Measurements from ENCODE around the gene COPS9.

The COPS9 gene

GRCh38 chr2:240168041-240168440, 31.9 kb upstream of the COPS9 start:
- Histone ChIP-seq H3K4me3 (ENCODE audit: low read depth, low read length) (no peak overlapping the region), H3K27ac (no peak overlapping the region), H3K36me3 (no peaks in the 10 kb centered on the region), H3K27me3 (ENCODE audit: insufficient read depth, low read depth, severe bottlenecking) (no peaks in the 10 kb centered on the region), H3K9me3 (ENCODE audit: severe bottlenecking) (no peaks in the 10 kb centered on the region)
- no peak for TF ChIP-seq CTCF (IDR thresholded peaks at IDR 0.05; ENCODE audit: low read depth, low read length)
- no peak for DNase-seq

GRCh38 chr2:240167588-240167880, 31.4 kb upstream of the COPS9 start:
- no peaks in the 10 kb centered on the region for H3K9me3 ChIP-seq (ENCODE audit: severe bottlenecking)
- no peak overlapping the region for H3K4me3 ChIP-seq (ENCODE audit: low read depth, low read length)
- DNase-seq, result no peak
- no peak overlapping the region for H3K27ac ChIP-seq
- no peaks in the 10 kb centered on the region for H3K27me3 ChIP-seq (ENCODE audit: insufficient read depth, low read depth, severe bottlenecking)
- H3K36me3 ChIP-seq, result no peaks in the 10 kb centered on the region
- TF ChIP-seq CTCF (IDR thresholded peaks at IDR 0.05; ENCODE audit: low read depth, low read length), result no peak

GRCh38 chr2:240166761-240167587, 30.9 kb upstream of the COPS9 start:
- Histone ChIP-seq H3K4me3 (ENCODE audit: low read depth, low read length) (no peak overlapping the region), H3K9me3 (ENCODE audit: severe bottlenecking) (no peaks in the 10 kb centered on the region), H3K36me3 (no peaks in the 10 kb centered on the region), H3K27ac (no peak overlapping the region), H3K27me3 (ENCODE audit: insufficient read depth, low read depth, severe bottlenecking) (no peaks in the 10 kb centered on the region)
- TF ChIP-seq CTCF (IDR thresholded peaks at IDR 0.05; ENCODE audit: low read depth, low read length), result no peak
- no peak for DNase-seq

GRCh38 chr2:240166191-240166590, 30.1 kb upstream of the COPS9 start:
- no peak for TF ChIP-seq CTCF (IDR thresholded peaks at IDR 0.05; ENCODE audit: low read depth, low read length)
- Histone ChIP-seq H3K27me3 (ENCODE audit: insufficient read depth, low read depth, severe bottlenecking) (no peaks in the 10 kb centered on the region), H3K27ac (no peak overlapping the region), H3K36me3 (no peaks in the 10 kb centered on the region), H3K4me3 (ENCODE audit: low read depth, low read length) (no peak overlapping the region), H3K9me3 (ENCODE audit: severe bottlenecking) (no peaks in the 10 kb centered on the region)
- DNase-seq, result no peak

GRCh38 chr2:240165661-240166060, 29.6 kb upstream of the COPS9 start:
- no peak overlapping the region for H3K27ac ChIP-seq
- H3K9me3 ChIP-seq (ENCODE audit: severe bottlenecking), result no peaks in the 10 kb centered on the region
- no peak for TF ChIP-seq CTCF (IDR thresholded peaks at IDR 0.05; ENCODE audit: low read depth, low read length)
- no peak for DNase-seq
- no peak overlapping the region for H3K4me3 ChIP-seq (ENCODE audit: low read depth, low read length)
- H3K27me3 ChIP-seq (ENCODE audit: insufficient read depth, low read depth, severe bottlenecking), result no peaks in the 10 kb centered on the region
- no peaks in the 10 kb centered on the region for H3K36me3 ChIP-seq

- DNase-seq, result no peak
- Histone ChIP-seq H3K4me3 (ENCODE audit: low read depth, low read length) (no peak overlapping the region), H3K36me3 (no peaks in the 10 kb centered on the region), H3K27me3 (ENCODE audit: insufficient read depth, low read depth, severe bottlenecking) (no peaks in the 10 kb centered on the region), H3K9me3 (ENCODE audit: severe bottlenecking) (no peaks in the 10 kb centered on the region), H3K27ac (no peak overlapping the region)
- TF ChIP-seq CTCF (IDR thresholded peaks at IDR 0.05; ENCODE audit: low read depth, low read length), result no peak
Observed at GRCh38 chr2:240165034-240165433, 28.9 kb upstream of the COPS9 start.
